ENCODE results near the gene RAB14. TPM values are rescaled to one million over a fixed set of nuclear protein-coding genes. Genes with fewer than 3 reads are reported as not detected.

Gene RAB14
- total RNA-seq, 1 donor: 30.0 TPM

- Histone ChIP-seq H4K20me1 (ENCODE audit: insufficient read depth, low read length) (peaks cover 9% of the 10 kb centered on the region), H3K27me3 (ENCODE audit: insufficient read depth, low read length) (no peaks in the 10 kb centered on the region), H3K79me2 (ENCODE audit: insufficient read depth, low read length) (peaks cover 39% of the 10 kb centered on the region), H3K36me3 (ENCODE audit: insufficient read depth, low read length) (peaks cover 51% of the 10 kb centered on the region), H3K4me3 (ENCODE audit: insufficient read depth, low read length) (no peak overlapping the region), H3K9me3 (ENCODE audit: low read depth, low read length) (no peaks in the 10 kb centered on the region), H2AFZ (ENCODE audit: low read length) (no peak overlapping the region), H3K27ac (ENCODE audit: low read depth, low read length) (no peak overlapping the region), H3K4me2 (ENCODE audit: insufficient read depth, low read length) (no peak overlapping the region), H3K4me1 (ENCODE audit: insufficient read depth, low read length) (no peaks in the 10 kb centered on the region)
- DNase-seq (ENCODE audit: insufficient read length, low spot score, missing footprints): no peak
- TF ChIP-seq, protein P1, sequence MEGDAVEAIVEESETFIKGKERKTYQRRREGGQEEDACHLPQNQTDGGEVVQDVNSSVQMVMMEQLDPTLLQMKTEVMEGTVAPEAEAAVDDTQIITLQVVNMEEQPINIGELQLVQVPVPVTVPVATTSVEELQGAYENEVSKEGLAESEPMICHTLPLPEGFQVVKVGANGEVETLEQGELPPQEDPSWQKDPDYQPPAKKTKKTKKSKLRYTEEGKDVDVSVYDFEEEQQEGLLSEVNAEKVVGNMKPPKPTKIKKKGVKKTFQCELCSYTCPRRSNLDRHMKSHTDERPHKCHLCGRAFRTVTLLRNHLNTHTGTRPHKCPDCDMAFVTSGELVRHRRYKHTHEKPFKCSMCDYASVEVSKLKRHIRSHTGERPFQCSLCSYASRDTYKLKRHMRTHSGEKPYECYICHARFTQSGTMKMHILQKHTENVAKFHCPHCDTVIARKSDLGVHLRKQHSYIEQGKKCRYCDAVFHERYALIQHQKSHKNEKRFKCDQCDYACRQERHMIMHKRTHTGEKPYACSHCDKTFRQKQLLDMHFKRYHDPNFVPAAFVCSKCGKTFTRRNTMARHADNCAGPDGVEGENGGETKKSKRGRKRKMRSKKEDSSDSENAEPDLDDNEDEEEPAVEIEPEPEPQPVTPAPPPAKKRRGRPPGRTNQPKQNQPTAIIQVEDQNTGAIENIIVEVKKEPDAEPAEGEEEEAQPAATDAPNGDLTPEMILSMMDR (IDR thresholded peaks at IDR 0.05; ENCODE audit: extremely low read depth, low read depth, low read length): no peak
Measured at GRCh38 chr9:121178676-121179372, 22.8 kb downstream of the RAB14 start.

DNA sequence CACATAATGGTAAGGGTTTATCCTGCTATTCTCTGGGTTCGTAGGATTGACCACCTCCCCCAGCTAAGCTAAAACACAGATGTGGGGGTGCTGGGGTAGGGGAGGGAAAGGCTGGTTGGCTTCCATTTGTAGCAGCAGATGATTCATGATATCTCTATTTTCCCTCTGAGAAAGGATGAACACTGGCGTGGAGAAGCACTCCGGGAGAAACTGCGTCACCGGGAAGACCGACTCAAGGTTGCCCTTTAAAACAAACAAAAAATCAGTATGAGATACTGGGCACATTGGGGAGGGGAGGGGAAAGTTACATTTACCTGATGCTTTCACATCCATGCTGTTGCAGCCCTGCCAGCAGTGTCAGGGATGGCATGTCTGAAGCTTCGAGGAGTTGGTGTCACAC, 28.2 kb downstream of the RAB14 start:
- TF ChIP-seq, protein P1 (IDR thresholded peaks at IDR 0.05; ENCODE audit: extremely low read depth, low read depth, low read length): no peak
- Histone ChIP-seq H3K4me1 (ENCODE audit: insufficient read depth, low read length) (no peaks in the 10 kb centered on the region), H4K20me1 (ENCODE audit: insufficient read depth, low read length) (no peaks in the 10 kb centered on the region), H3K4me3 (ENCODE audit: insufficient read depth, low read length) (no peak overlapping the region), H3K27ac (ENCODE audit: low read depth, low read length) (no peak overlapping the region), H3K79me2 (ENCODE audit: insufficient read depth, low read length) (peaks cover 3% of the 10 kb centered on the region), H3K36me3 (ENCODE audit: insufficient read depth, low read length) (peaks cover 28% of the 10 kb centered on the region), H3K4me2 (ENCODE audit: insufficient read depth, low read length) (no peak overlapping the region), H2AFZ (ENCODE audit: low read length) (no peak overlapping the region), H3K9me3 (ENCODE audit: low read depth, low read length) (no peaks in the 10 kb centered on the region), H3K27me3 (ENCODE audit: insufficient read depth, low read length) (no peaks in the 10 kb centered on the region)
- DNase-seq (ENCODE audit: insufficient read length, low spot score, missing footprints): peak; percentile 52

DNA sequence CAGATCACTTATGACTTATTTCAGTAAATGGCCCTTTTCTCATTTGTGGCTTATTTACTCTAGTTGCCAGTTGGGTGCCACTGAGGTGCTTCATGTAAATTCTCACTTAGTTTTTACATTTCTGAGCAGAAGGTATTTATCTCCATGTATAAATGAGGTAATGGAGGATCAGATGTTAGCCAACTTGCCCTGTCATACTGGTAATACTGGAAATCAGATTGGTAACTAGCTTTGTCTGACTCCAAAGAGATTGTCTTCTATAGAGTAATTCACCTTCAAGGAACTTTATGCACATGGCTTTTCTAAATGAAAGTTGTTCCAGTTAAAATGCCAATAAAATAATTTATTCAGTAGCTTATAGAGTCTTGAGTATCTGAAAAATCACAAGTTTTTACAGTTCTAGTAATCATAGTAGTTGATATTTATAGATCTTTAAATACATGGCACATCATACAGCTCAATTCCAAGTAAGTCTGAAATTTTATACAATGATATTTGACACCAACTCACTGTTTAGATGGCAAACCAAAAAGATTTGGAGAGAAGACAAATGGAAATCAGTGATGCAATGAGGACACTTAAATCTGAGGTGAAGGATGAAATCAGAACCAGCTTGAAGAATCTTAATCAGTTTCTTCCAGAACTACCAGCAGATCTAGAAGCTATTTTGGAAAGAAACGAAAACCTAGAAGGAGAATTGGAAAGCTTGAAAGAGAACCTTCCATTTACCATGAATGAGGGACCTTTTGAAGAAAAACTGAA, 28.8 kb downstream of the RAB14 start:
- Histone ChIP-seq H3K36me3 (ENCODE audit: insufficient read depth, low read length) (peaks cover 32% of the 10 kb centered on the region), H3K79me2 (ENCODE audit: insufficient read depth, low read length) (no peaks in the 10 kb centered on the region), H3K4me3 (ENCODE audit: insufficient read depth, low read length) (no peak overlapping the region), H3K27me3 (ENCODE audit: insufficient read depth, low read length) (no peaks in the 10 kb centered on the region), H3K27ac (ENCODE audit: low read depth, low read length) (no peak overlapping the region), H3K9me3 (ENCODE audit: low read depth, low read length) (no peaks in the 10 kb centered on the region), H3K4me2 (ENCODE audit: insufficient read depth, low read length) (no peak overlapping the region), H4K20me1 (ENCODE audit: insufficient read depth, low read length) (no peaks in the 10 kb centered on the region), H2AFZ (ENCODE audit: low read length) (no peak overlapping the region), H3K4me1 (ENCODE audit: insufficient read depth, low read length) (no peaks in the 10 kb centered on the region)
- DNase-seq (ENCODE audit: insufficient read length, low spot score, missing footprints): no peak
- TF ChIP-seq, protein P1 (IDR thresholded peaks at IDR 0.05; ENCODE audit: extremely low read depth, low read depth, low read length): no peak

GRCh38 chr9:121171236-121171635, 30.4 kb downstream of the RAB14 start:
- TF ChIP-seq, protein P1 (IDR thresholded peaks at IDR 0.05; ENCODE audit: extremely low read depth, low read depth, low read length): no peak
- Histone ChIP-seq H3K27me3 (ENCODE audit: insufficient read depth, low read length) (no peaks in the 10 kb centered on the region), H4K20me1 (ENCODE audit: insufficient read depth, low read length) (no peaks in the 10 kb centered on the region), H3K4me1 (ENCODE audit: insufficient read depth, low read length) (no peaks in the 10 kb centered on the region), H3K4me2 (ENCODE audit: insufficient read depth, low read length) (no peak overlapping the region), H3K27ac (ENCODE audit: low read depth, low read length) (no peak overlapping the region), H3K4me3 (ENCODE audit: insufficient read depth, low read length) (no peak overlapping the region), H3K79me2 (ENCODE audit: insufficient read depth, low read length) (no peaks in the 10 kb centered on the region), H2AFZ (ENCODE audit: low read length) (no peak overlapping the region), H3K36me3 (ENCODE audit: insufficient read depth, low read length) (peaks cover 36% of the 10 kb centered on the region), H3K9me3 (ENCODE audit: low read depth, low read length) (no peaks in the 10 kb centered on the region)
- no peak for DNase-seq (ENCODE audit: insufficient read length, low spot score, missing footprints)

All from osteoblast (primary cell).